GM12864 (cell line): ENCODE data around the gene ODAD2.

Source experiments
- DNase-seq: peaks from one replicate; pipeline ENCODE4 v3.0.0-alpha.2; 2011; ENCODE audit warnings: low read depth
- H3K4me3 ChIP-seq: 2 replicates; pipeline ENCODE4 v1.5.1; 2011; ENCODE audit warnings: mild to moderate bottlenecking, low read depth, low read length, control low read depth
- CTCF ChIP-seq: IDR thresholded peaks from 2 replicates; pipeline ENCODE4 v1.5.1; 2011; ENCODE audit warnings: low read depth, mild to moderate bottlenecking, moderate library complexity, low read length, control low read depth, inconsistent platforms; ENCODE audit errors: missing control alignments

Gene ODAD2

GRCh38 chr10:27857616-27858015 is 141.3 kb downstream of the ODAD2 start:
- no peak for DNase-seq
- TF ChIP-seq CTCF: no peak

GRCh38 chr10:27844223-27844622 is 154.7 kb downstream of the ODAD2 start:
- no peak for TF ChIP-seq CTCF
- H3K4me3 ChIP-seq: no peak overlapping the region
- no peak for DNase-seq

More at GRCh38 chr10:27857616-27858015, 141.3 kb downstream of the ODAD2 start:
- no peak overlapping the region for H3K4me3 ChIP-seq

- TF ChIP-seq CTCF: no peak
- DNase-seq: no peak
- H3K4me3 ChIP-seq: no peak overlapping the region
These were observed 160.0 kb downstream of the ODAD2 start for GRCh38 chr10:27838901-27839300.

- H3K4me3 ChIP-seq: no peak overlapping the region
- DNase-seq: no peak
- TF ChIP-seq CTCF: no peak
These were observed 160.5 kb downstream of the ODAD2 start for GRCh38 chr10:27838361-27838760.

GRCh38 chr10:27834476-27834875 is 164.4 kb downstream of the ODAD2 start:
- H3K4me3 ChIP-seq: no peak overlapping the region
- TF ChIP-seq CTCF: no peak
- DNase-seq: no peak

GRCh38 chr10:27833792-27834191 is 165.1 kb downstream of the ODAD2 start:
- no peak overlapping the region for H3K4me3 ChIP-seq
- no peak for TF ChIP-seq CTCF
- DNase-seq: no peak

GRCh38 chr10:27832826-27833225 is 166.1 kb downstream of the ODAD2 start:
- no peak for DNase-seq
- no peak overlapping the region for H3K4me3 ChIP-seq
- TF ChIP-seq CTCF: no peak
